Mesothelial cell of epicardium (in vitro differentiated cells): Measurements from ENCODE around the gene ATP8B3. TPM values are rescaled to one million over a fixed set of nuclear protein-coding genes. Genes with fewer than 3 reads are reported as not detected.

Source experiments
- DNase-seq, 2 experiments: peaks; one replicate each; pipeline ENCODE4 v3.0.0; 2021; ENCODE audit warnings: low spot score in 2 of 2; ENCODE audit not compliant: unreplicated experiment in 2 of 2
- H3K27ac Mint-ChIP-seq: 2 replicates; pipeline ENCODE4 v1.8.0; 2021; ENCODE audit warnings: mixed read lengths
- H3K27me3 Mint-ChIP-seq: 2 replicates; pipeline ENCODE4 v1.8.0; 2021; ENCODE audit warnings: low read depth, mixed read lengths
- H3K36me3 Mint-ChIP-seq: 2 replicates; pipeline ENCODE4 v1.8.0; 2021; ENCODE audit warnings: mixed read lengths
- H3K4me1 Mint-ChIP-seq: 2 replicates; pipeline ENCODE4 v1.8.0; 2021; ENCODE audit warnings: mixed read lengths
- H3K4me3 Mint-ChIP-seq: 2 replicates; pipeline ENCODE4 v1.8.0; 2021; ENCODE audit warnings: mild to moderate bottlenecking, moderate library complexity, mixed read lengths
- H3K9me3 Mint-ChIP-seq: 2 replicates; pipeline ENCODE4 v1.8.0; 2021; ENCODE audit warnings: mixed read lengths
- total RNA-seq: library from RNA; stranded (reverse); gene quantifications from 3 replicates; pipeline ENCODE4 v1.2.1, GENCODE V29; 2021
- TF ChIP-seq, protein P1 (sequence below): fragments of 200-600 bp; sonication (generic); IDR thresholded peaks from one replicate; pipeline ENCODE4 v1.5.0; 2021; ENCODE audit warnings: antibody characterized with exemption; ENCODE audit not compliant: unreplicated experiment

ATP8B3 gene
- total RNA-seq, 1 donor from 2014 or later: 2.2 TPM

- TF ChIP-seq, protein P1, sequence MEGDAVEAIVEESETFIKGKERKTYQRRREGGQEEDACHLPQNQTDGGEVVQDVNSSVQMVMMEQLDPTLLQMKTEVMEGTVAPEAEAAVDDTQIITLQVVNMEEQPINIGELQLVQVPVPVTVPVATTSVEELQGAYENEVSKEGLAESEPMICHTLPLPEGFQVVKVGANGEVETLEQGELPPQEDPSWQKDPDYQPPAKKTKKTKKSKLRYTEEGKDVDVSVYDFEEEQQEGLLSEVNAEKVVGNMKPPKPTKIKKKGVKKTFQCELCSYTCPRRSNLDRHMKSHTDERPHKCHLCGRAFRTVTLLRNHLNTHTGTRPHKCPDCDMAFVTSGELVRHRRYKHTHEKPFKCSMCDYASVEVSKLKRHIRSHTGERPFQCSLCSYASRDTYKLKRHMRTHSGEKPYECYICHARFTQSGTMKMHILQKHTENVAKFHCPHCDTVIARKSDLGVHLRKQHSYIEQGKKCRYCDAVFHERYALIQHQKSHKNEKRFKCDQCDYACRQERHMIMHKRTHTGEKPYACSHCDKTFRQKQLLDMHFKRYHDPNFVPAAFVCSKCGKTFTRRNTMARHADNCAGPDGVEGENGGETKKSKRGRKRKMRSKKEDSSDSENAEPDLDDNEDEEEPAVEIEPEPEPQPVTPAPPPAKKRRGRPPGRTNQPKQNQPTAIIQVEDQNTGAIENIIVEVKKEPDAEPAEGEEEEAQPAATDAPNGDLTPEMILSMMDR: no peak
- DNase-seq: no peak
- no peaks in the 10 kb centered on the region for H3K36me3 Mint-ChIP-seq
- peak overlapping the region; percentile 41 for H3K4me3 Mint-ChIP-seq
- H3K4me1 Mint-ChIP-seq: peaks cover 47% of the 10 kb centered on the region
- peaks cover 13% of the 10 kb centered on the region for H3K27me3 Mint-ChIP-seq
- H3K27ac Mint-ChIP-seq: peak overlapping the region; percentile 87
- no peaks in the 10 kb centered on the region for H3K9me3 Mint-ChIP-seq
Measured at GRCh38 chr19:1859331-1859781, 47.3 kb upstream of the ATP8B3 start.

GRCh38 chr19:1858412-1859081 lies 46.5 kb upstream of the ATP8B3 start:
- no peak overlapping the region for H3K27ac Mint-ChIP-seq
- H3K27me3 Mint-ChIP-seq: peaks cover 13% of the 10 kb centered on the region
- no peaks in the 10 kb centered on the region for H3K9me3 Mint-ChIP-seq
- H3K36me3 Mint-ChIP-seq: no peaks in the 10 kb centered on the region
- TF ChIP-seq, protein P1: no peak
- H3K4me1 Mint-ChIP-seq: peaks cover 47% of the 10 kb centered on the region
- no peak overlapping the region for H3K4me3 Mint-ChIP-seq
- no peak for DNase-seq

GRCh38 chr19:1857648-1858326 lies 45.7 kb upstream of the ATP8B3 start:
- Mint-ChIP-seq H3K36me3 (no peaks in the 10 kb centered on the region), H3K27ac (no peak overlapping the region), H3K4me3 (peak overlapping the region; percentile 17), H3K9me3 (no peaks in the 10 kb centered on the region), H3K27me3 (peaks cover 13% of the 10 kb centered on the region), H3K4me1 (peaks cover 52% of the 10 kb centered on the region)
- TF ChIP-seq, protein P1: no peak
- DNase-seq: no peak

- H3K4me1 Mint-ChIP-seq: peaks cover 47% of the 10 kb centered on the region
- H3K27ac Mint-ChIP-seq: no peak overlapping the region
- TF ChIP-seq, protein P1: no peak
- H3K36me3 Mint-ChIP-seq: no peaks in the 10 kb centered on the region
- peaks cover 9% of the 10 kb centered on the region for H3K27me3 Mint-ChIP-seq
- DNase-seq: no peak
- no peaks in the 10 kb centered on the region for H3K9me3 Mint-ChIP-seq
- peak overlapping the region; percentile 48 for H3K4me3 Mint-ChIP-seq
Measured at GRCh38 chr19:1856698-1857603, 44.9 kb upstream of the ATP8B3 start.

DNA sequence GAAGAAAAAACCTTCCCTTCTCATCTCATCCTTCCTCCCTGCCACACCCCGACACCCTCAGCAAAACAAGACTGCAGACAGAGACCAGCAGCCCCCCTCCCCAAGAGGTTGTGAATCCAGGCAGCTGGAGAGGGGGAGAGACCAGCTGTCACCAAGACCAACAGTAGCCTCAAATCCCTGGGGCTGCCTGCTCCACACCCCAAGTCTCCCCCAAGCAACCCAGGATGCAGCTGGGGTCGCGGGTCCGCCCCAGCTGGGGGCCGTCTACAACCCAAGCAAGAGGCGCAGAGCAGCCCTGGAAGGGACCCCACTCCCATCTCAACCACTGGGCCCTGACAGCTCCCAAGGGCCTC lies 44.2 kb upstream of the ATP8B3 start:
- Mint-ChIP-seq H3K27ac (peak overlapping the region; percentile 50), H3K36me3 (no peaks in the 10 kb centered on the region), H3K4me1 (peaks cover 40% of the 10 kb centered on the region), H3K9me3 (no peaks in the 10 kb centered on the region), H3K4me3 (peak overlapping the region; percentile 48), H3K27me3 (peaks cover 4% of the 10 kb centered on the region)
- no peak for DNase-seq
- TF ChIP-seq, protein P1: no peak
